ENCODE data around the gene LTBP4.

The LTBP4 gene

DNA sequence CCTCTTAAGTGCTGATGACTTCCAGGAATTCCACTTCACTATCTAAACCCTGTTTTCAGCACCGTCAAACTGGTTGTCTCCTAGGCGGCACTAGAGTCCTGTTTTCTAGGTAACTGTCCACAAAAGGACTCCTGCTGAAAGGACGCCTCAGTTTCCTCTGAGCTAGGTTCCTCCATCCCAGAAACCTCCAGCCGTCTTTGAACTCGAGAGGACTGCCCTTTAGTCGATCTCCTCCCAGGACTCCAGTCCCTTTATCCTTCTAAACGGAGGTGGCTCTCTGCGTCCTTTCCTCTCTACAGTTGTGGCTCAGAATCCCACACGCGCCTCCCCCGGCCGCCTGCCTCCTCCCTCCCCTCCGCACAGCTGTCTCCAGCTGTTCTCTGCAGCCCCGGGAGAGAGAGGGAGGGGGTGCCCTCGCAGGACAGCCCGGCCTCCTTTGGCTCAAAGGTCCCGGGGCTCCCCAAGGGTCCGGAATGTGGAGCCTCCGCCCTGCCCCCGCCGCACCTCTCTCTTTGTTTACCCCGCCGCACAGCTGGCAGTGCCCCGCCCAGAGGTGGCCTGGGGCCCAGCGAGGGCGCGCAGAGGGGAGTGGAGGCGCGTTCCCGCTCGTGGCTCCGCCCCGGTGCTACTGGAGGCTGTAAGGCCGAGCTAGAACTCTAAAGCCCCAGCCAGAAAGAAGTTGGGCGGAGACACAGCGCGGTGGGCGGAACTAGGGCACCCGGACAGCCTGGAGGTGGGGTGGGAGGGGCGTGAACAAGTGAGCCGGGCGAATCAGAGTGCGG lies 2.4 kb downstream of the LTBP4 start:
- DNase-seq (ENCODE audit: low spot score) = peak; percentile 99
- TF ChIP-seq, protein P1, sequence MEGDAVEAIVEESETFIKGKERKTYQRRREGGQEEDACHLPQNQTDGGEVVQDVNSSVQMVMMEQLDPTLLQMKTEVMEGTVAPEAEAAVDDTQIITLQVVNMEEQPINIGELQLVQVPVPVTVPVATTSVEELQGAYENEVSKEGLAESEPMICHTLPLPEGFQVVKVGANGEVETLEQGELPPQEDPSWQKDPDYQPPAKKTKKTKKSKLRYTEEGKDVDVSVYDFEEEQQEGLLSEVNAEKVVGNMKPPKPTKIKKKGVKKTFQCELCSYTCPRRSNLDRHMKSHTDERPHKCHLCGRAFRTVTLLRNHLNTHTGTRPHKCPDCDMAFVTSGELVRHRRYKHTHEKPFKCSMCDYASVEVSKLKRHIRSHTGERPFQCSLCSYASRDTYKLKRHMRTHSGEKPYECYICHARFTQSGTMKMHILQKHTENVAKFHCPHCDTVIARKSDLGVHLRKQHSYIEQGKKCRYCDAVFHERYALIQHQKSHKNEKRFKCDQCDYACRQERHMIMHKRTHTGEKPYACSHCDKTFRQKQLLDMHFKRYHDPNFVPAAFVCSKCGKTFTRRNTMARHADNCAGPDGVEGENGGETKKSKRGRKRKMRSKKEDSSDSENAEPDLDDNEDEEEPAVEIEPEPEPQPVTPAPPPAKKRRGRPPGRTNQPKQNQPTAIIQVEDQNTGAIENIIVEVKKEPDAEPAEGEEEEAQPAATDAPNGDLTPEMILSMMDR (IDR thresholded peaks at IDR 0.05) = no peak
- H3K27ac ChIP-seq = peak overlapping the region; percentile 92 to 98
- H3K4me3 ChIP-seq = peak overlapping the region; percentile 92

DNA sequence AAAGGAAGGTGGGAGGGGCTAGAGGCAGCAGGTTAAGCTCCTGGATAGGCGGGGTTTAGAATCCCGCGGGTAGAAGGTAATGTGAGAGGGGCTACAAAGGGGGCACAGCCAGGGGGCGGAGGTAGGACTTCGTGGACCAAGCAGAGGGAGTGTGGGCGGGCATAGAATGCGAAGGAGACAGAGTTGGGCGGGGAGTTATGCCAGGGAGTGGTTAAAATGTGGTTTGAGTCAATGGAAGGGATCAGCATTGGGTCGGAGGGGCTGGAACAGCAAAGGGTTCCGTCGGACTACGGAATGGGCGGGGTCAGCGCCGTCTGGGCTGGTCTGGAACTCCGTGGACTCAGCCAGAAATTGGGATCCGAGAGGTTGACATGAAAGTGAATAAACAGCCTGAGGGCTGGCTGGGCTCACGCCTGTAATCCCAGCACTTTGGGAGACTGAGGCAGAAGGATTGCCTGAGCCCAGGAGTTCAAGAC lies 3.0 kb downstream of the LTBP4 start:
- Histone ChIP-seq H3K4me3 (peak overlapping the region; percentile 92), H3K27ac (peak overlapping the region; percentile 92 to 98)
- TF ChIP-seq, protein P1 (IDR thresholded peaks at IDR 0.05) = no peak
- DNase-seq (ENCODE audit: low spot score) = no peak

DNA sequence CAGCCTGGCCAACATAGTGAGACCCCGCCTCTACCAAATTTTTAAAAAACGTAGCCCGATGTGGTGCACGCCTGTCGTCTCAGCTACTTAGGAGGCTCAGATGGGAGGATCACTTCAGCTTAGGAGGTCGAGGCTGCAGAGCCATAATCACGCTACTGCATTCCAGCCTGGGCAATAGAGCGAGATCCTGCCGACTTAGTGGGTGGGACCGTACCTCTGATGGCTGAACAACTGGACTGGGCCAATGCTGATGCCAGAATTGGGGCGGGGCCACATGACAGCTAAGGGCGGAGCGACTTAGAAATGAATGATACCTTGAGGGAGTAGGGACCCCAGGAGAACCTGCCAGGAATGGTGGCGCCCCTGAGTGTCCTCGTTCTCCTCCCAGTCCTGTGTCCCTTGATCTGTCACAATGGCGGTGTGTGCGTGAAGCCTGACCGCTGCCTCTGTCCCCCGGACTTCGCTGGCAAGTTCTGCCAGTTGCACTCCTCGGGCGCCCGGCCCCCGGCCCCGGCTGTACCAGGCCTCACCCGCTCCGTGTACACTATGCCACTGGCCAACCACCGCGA lies 3.6 kb downstream of the LTBP4 start:
- peak; percentile 76 for DNase-seq (ENCODE audit: low spot score)
- TF ChIP-seq, protein P1 (IDR thresholded peaks at IDR 0.05) = no peak
- H3K4me3 ChIP-seq = peak overlapping the region; percentile 92
- H3K27ac ChIP-seq = peak overlapping the region; percentile 48 to 98

DNA sequence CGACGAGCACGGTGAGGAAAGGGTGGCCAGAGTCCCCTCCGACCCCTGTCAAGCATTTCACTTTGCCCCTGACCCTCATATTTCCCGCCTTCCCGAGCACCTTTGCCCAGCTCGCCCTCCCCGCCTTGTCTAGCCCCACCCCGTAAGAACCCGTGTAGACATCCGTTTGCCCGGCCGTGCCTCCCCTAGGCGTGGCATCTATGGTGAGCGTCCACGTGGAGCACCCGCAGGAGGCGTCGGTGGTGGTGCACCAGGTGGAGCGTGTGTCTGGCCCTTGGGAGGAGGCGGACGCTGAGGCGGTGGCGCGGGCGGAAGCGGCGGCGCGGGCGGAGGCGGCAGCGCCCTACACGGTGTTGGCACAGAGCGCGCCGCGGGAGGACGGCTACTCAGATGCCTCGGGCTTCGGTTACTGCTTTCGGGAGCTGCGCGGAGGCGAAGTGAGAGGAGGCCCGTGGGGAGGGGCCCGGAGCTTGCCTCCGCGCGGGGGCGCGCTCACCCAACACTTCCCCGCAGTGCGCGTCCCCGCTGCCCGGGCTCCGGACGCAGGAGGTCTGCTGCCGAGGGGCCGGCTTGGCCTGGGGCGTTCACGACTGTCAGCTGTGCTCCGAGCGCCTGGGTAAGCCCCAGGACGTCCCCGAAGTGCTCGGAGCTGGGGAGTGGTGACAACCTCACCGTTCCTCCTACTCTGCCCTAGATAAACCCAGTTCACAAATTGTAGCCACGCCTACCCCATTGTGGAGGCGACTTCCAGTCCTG lies 4.2 kb downstream of the LTBP4 start:
- TF ChIP-seq, protein P1 (IDR thresholded peaks at IDR 0.05) = no peak
- H3K27ac ChIP-seq = peak overlapping the region; percentile 48 to 98
- peak overlapping the region; percentile 92 for H3K4me3 ChIP-seq
- DNase-seq (ENCODE audit: low spot score) = peak; percentile 81

DNA sequence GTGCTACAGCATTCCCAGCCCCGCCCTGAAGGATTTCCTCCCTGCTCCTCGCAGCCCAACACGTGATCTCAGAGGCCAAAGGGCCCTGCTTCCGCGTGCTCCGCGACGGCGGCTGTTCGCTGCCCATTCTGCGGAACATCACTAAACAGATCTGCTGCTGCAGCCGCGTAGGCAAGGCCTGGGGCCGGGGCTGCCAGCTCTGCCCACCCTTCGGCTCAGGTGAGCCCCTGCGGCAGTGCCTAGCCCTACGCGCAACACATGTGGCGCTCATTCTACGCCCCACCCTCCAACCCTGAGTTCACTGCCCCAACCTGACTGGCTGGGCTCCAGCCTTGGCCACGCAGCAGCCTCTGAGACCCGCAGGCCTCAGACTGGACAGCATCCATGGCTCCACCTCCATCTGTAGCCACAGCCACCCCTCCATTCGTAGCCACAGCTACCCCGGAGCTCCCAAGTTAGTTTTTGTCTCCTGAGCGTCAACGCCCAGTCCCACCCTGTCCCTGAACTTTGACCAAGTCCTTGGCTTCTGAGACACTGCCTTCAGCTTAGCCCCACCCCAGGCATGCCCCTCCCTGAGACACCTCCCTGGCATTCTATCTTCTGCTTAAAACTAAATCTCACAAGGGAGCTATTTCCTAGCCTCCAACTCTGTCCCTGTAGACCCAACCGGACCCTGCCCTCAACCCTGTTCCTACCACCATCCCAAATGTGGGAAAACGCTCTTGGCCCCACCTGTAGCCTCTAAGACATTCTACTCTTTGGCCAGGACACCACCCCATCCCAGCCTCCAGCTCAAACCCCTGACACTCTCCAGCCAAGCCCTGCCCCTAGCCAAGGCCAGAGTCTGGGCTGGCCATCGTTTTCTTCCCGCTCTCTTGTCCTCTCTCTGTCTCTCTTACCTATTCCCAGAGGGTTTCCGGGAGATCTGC lies 6.4 kb downstream of the LTBP4 start:
- TF ChIP-seq, protein P1 (IDR thresholded peaks at IDR 0.05) = no peak
- H3K27ac ChIP-seq = peak overlapping the region in 1 of 2 donors; percentile 65
- H3K4me3 ChIP-seq = no peak overlapping the region
- no peak for DNase-seq (ENCODE audit: low spot score)

DNA sequence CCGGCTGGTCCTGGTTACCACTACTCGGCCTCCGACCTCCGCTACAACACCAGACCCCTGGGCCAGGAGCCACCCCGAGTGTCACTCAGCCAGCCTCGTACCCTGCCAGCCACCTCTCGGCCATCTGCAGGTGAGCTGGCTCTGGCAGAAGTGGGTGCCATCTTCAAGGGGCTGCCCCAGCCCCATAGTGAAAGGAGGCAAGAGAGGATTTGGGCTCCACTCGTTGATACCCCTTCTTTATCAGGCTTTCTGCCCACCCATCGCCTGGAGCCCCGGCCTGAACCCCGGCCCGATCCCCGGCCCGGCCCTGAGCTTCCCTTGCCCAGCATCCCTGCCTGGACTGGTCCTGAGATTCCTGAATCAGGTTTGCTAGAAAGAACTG lies 7.1 kb downstream of the LTBP4 start:
- Histone ChIP-seq H3K27ac (peak overlapping the region in 1 of 2 donors; percentile 65), H3K4me3 (no peak overlapping the region)
- TF ChIP-seq, protein P1 (IDR thresholded peaks at IDR 0.05) = no peak
- peak; percentile 68 for DNase-seq (ENCODE audit: low spot score)

All from coronary artery (tissue), 2 donors.